AG10803 (cell line): ENCODE data around the gene SPSB1.

Experiments used
- DNase-seq: peaks from one replicate; pipeline ENCODE4 v3.0.0; 2010; ENCODE audit warnings: low read depth
- H3K4me3 ChIP-seq: 2 replicates; pipeline ENCODE4 v1.5.1; 2011; ENCODE audit warnings: mild to moderate bottlenecking, low read length, control low read depth
- CTCF ChIP-seq: conservative IDR thresholded peaks from 2 replicates; pipeline ENCODE4 v1.5.1; 2011; ENCODE audit warnings: mild to moderate bottlenecking, low read length, control low read depth, inconsistent platforms

The SPSB1 gene

GRCh38 chr1:9350013-9350908 is 57.6 kb downstream of the SPSB1 start:
- H3K4me3 ChIP-seq, result peak overlapping the region; percentile 28
- TF ChIP-seq CTCF, result no peak
- DNase-seq, result peak; percentile 66

- no peak overlapping the region for H3K4me3 ChIP-seq
- no peak for TF ChIP-seq CTCF
- DNase-seq, result no peak
Observed at GRCh38 chr1:9350960-9351359, 58.3 kb downstream of the SPSB1 start.

GRCh38 chr1:9351654-9352271 is 59.1 kb downstream of the SPSB1 start:
- H3K4me3 ChIP-seq, result no peak overlapping the region
- no peak for TF ChIP-seq CTCF
- no peak for DNase-seq

GRCh38 chr1:9352377-9353134 is 59.9 kb downstream of the SPSB1 start:
- no peak for DNase-seq

GRCh38 chr1:9355503-9355902 is 62.8 kb downstream of the SPSB1 start:
- DNase-seq, result no peak
- H3K4me3 ChIP-seq, result no peak overlapping the region
- no peak for TF ChIP-seq CTCF

More at GRCh38 chr1:9352377-9353134, 59.9 kb downstream of the SPSB1 start:
- no peak for TF ChIP-seq CTCF
- no peak overlapping the region for H3K4me3 ChIP-seq

GRCh38 chr1:9356021-9356420 is 63.3 kb downstream of the SPSB1 start:
- no peak for TF ChIP-seq CTCF
- H3K4me3 ChIP-seq, result no peak overlapping the region
- DNase-seq, result no peak
